ENCODE results near the gene RBM33.

RBM33 gene

DNA sequence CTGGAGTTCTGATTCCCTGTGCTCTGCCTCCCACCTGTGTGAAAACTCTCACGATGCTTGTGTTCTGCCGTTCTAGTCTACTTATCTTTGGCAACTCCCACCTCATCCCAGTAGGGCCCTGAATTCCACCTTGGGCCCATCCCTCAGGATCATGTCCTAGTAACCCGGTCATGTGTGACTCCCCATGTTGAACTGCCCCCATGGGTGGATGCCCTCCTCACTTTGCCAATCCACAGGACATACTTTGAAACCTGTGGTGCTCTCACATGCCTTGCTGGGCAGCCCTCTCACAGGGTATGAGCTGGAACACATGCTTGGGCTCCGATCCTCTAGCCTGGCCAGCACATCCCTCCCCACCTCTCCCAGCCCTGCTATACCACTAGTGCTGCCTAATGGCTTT lies 3.8 kb upstream of the RBM33 start:
- no peak for DNase-seq (ENCODE audit: low read depth)
- TF ChIP-seq, protein P1, sequence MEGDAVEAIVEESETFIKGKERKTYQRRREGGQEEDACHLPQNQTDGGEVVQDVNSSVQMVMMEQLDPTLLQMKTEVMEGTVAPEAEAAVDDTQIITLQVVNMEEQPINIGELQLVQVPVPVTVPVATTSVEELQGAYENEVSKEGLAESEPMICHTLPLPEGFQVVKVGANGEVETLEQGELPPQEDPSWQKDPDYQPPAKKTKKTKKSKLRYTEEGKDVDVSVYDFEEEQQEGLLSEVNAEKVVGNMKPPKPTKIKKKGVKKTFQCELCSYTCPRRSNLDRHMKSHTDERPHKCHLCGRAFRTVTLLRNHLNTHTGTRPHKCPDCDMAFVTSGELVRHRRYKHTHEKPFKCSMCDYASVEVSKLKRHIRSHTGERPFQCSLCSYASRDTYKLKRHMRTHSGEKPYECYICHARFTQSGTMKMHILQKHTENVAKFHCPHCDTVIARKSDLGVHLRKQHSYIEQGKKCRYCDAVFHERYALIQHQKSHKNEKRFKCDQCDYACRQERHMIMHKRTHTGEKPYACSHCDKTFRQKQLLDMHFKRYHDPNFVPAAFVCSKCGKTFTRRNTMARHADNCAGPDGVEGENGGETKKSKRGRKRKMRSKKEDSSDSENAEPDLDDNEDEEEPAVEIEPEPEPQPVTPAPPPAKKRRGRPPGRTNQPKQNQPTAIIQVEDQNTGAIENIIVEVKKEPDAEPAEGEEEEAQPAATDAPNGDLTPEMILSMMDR (conservative IDR thresholded peaks at IDR 0.05; ENCODE audit: low read depth, low read length) = no peak
- no peak overlapping the region for H3K4me3 ChIP-seq (ENCODE audit: low read length)

DNA sequence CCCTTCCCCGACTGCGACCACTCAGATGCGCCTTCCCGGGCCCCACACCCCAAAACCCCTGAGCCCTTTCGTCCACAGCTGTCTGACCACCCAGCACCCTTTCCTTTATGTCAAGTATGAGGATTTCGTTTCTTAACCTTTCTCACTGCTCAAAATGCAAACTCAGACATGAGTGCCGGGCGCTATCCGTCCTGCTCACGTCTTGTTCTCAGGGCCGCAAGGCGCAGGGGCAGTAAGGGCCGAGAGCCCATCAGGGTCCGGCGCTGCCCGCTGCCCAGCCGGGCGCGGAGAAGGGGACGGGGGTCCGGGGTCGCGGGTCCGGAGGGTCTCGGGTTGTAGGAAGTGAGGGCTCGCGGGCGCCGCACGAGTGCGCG lies 670 bp upstream of the RBM33 start:
- DNase-seq (ENCODE audit: low read depth) = no peak
- H3K4me3 ChIP-seq (ENCODE audit: low read length) = peak overlapping the region; percentile 98
- TF ChIP-seq, protein P1 (conservative IDR thresholded peaks at IDR 0.05; ENCODE audit: low read depth, low read length) = no peak

DNA sequence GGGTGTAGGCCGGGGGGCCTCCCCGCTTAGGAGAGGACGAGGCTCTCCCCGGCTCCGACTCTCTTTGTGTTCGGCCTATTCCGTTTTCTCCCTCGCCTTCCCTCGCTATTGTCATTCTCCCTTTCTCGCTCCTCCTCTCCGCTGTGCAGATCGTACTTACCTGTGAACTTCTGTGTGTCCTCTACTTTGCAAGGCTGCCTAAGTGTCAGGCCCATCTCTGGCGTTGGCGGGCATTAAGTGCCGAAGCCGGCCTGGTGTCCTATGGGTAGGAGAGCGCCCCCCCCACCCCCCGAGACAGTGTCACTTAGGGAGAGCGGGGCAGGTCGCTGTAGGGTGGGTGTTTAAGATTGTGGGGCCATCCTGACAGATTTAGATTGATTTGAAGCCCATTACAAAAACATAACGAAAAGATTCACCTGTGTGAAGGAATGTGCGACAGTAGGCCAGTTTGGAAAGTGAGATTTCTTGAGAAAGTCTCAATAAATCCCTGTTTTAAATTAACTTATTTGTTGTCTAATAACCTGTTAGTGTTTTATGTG lies 579 bp downstream of the RBM33 start:
- H3K4me3 ChIP-seq (ENCODE audit: low read length) = peak overlapping the region; percentile 98
- DNase-seq (ENCODE audit: low read depth) = no peak
- TF ChIP-seq, protein P1 (conservative IDR thresholded peaks at IDR 0.05; ENCODE audit: low read depth, low read length) = no peak

DNA sequence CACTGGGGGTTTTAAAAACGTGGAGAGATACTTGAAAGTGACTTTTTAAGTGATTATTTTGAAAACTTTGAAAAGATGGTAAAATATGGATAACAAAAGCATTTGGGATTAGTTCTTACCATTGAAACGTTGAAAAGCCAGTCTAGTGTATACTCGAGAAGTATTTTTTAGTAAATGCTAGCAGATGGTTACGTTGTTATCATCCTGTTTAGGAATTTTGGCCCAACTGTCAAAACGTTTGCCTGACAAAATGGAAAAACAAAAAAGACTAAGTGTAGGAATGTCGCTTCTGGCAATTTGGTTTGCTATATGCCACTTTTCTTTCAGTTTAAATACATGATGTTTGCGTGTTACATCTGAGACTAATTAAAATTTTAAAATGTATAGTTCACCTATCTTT lies 1.2 kb downstream of the RBM33 start:
- peak overlapping the region; percentile 98 for H3K4me3 ChIP-seq (ENCODE audit: low read length)
- TF ChIP-seq, protein P1 (conservative IDR thresholded peaks at IDR 0.05; ENCODE audit: low read depth, low read length) = no peak
- no peak for DNase-seq (ENCODE audit: low read depth)

DNA sequence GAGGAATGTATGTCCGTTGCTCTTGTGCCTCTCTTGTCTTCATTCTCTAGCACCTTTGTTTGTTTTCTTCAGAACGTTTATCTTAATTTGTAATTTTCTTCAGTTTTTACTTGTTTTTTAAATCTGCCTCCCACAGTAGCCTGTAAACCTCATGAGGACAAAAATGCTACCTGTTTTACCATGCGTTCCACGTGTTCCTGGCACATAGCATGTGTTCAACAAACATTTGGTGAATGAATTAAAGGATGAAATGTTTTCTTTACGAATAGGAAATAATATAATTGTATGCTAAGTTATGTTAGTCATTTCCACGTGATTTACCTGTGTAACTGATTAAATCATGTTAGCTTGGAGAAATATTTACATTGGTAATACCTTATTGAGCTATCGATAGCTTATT lies 2.2 kb downstream of the RBM33 start:
- no peak overlapping the region for H3K4me3 ChIP-seq (ENCODE audit: low read length)
- TF ChIP-seq, protein P1 (conservative IDR thresholded peaks at IDR 0.05; ENCODE audit: low read depth, low read length) = no peak
- no peak for DNase-seq (ENCODE audit: low read depth)

DNA sequence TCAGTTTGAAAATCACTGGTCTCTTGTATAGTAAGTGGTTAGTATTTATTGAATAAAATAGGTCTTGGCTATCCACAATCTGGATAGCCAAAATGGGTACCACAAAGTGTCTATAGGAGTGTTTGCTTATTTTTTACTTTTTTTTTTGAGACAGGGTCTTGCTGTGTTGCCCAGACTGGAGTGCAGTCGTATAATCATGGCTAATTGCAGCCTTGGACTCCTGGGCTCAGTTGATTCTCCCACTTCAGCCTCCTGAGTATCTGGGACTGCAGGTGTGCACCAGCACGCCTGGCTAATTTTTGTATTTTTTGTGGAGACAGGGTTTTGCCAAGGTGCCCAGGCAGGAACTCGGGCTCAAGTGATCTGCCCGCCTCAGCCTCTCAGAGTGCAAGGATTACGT lies 2.8 kb downstream of the RBM33 start:
- TF ChIP-seq, protein P1 (conservative IDR thresholded peaks at IDR 0.05; ENCODE audit: low read depth, low read length) = no peak
- no peak for DNase-seq (ENCODE audit: low read depth)
- no peak overlapping the region for H3K4me3 ChIP-seq (ENCODE audit: low read length)

DNA sequence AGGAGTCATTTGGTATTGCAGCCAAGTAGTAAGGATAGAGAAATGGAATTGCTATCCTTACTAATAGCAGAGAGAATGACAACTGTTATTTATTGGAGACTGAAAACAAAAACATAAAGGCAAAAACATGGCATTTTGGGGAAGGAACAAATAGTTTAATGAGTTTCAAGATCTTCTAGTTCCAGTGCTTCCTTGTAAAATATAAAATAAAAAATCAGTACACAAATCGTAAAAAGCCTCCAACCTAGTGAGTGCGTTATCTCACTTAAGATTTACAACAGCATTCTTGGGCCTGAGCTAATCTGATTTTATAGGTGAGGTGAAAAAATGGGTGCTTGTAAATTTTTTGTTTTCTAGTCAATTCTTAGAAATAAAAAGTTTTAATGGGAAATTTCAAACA lies 3.3 kb downstream of the RBM33 start:
- H3K4me3 ChIP-seq (ENCODE audit: low read length) = no peak overlapping the region
- DNase-seq (ENCODE audit: low read depth) = no peak
- TF ChIP-seq, protein P1 (conservative IDR thresholded peaks at IDR 0.05; ENCODE audit: low read depth, low read length) = no peak

Data from retinal pigment epithelial cell (primary cell).